A549 (cell line): ENCODE measurements around the gene PPP5C. TPM values are rescaled to one million over a fixed set of nuclear protein-coding genes. Genes with fewer than 3 reads are reported as not detected.

ENCODE experiments used
- ATAC-seq, 2 experiments: fragments of 200-7000 bp in 1 of 2; fragments of >200 bp in 1 of 2; cut with Nextera tagmentation in 1 of 2; cut with Tn5 transposase in 1 of 2; 3 replicates each; pipeline versions ENCODE4 v1.8.0 to v1.9.1; 2018 to 2020; ENCODE audit warnings: mild to moderate bottlenecking in 1 of 2, moderate library complexity in 1 of 2
- CTCF ChIA-PET: fragments of 300-600 bp; sonication (Branson Sonifier 250); formaldehyde crosslinking; extraction: SDS; loops from one replicate; lab custom pipeline; 2021; ENCODE audit warnings: antibody characterized with exemption, inconsistent platforms; lab: Yijun Ruan, JAX
- POLR2A ChIA-PET: fragments of 350-600 bp; formaldehyde crosslinking; extraction: SDS; loops from one replicate; lab custom pipeline; 2021; ENCODE audit warnings: antibody characterized with exemption, inconsistent platforms; lab: Yijun Ruan, JAX
- DNase-seq, 2 experiments: peaks; one replicate each; pipeline versions ENCODE4 v3.0.0 to v3.0.0-alpha.2; 2011 to 2016; ENCODE audit warnings: low read depth in 1 of 2, low spot score in 1 of 2
- FAIRE-seq: peaks from 2 replicates; lab custom pipeline; 2011; peaks lifted over from hg19 to GRCh38; lab: Jason Lieb, UNC
- H3K27ac ChIP-seq, 2 experiments: fragments of >200 bp; sonication (Bioruptor Twin); formaldehyde crosslinking; 3 replicates each; pipeline ENCODE4 v1.5.1; 2016 to 2017
- H3K4me1 ChIP-seq: fragments of >200 bp; sonication (Bioruptor Twin); formaldehyde crosslinking; 3 replicates; pipeline ENCODE4 v1.6.1; 2016
- H3K4me2 ChIP-seq: fragments of >200 bp; sonication (Bioruptor Twin); formaldehyde crosslinking; 3 replicates; pipeline ENCODE4 v1.6.1; 2016
- H3K4me3 ChIP-seq: fragments of >200 bp; sonication (Bioruptor Twin); formaldehyde crosslinking; 3 replicates; pipeline ENCODE4 v1.5.1; 2016
- H3K9me3 ChIP-seq: fragments of >200 bp; sonication (Bioruptor Twin); formaldehyde crosslinking; 3 replicates; pipeline ENCODE4 v1.6.1; 2016
- BCL3 ChIP-seq: fragments of >200 bp; sonication (Bioruptor Twin); formaldehyde crosslinking; IDR thresholded peaks from 3 replicates; pipeline ENCODE4 v1.6.1; 2016
- CTCF ChIP-seq: fragments of >200 bp; sonication (Bioruptor Twin); formaldehyde crosslinking; IDR thresholded peaks from 3 replicates; pipeline ENCODE4 v1.5.1; 2016
- E2F6 ChIP-seq: IDR thresholded peaks from 2 replicates; pipeline ENCODE4 v1.6.1; 2012; ENCODE audit warnings: low read depth, borderline replicate concordance
- EHMT2 ChIP-seq: fragments of 200-600 bp; sonication (generic); IDR thresholded peaks from 2 replicates; pipeline ENCODE4 v1.6.1; 2016; ENCODE audit warnings: antibody characterized with exemption, low read depth, mild to moderate bottlenecking, moderate library complexity
- EP300 ChIP-seq, 2 experiments: fragments of >200 bp; sonication (Bioruptor Twin); formaldehyde crosslinking; IDR thresholded peaks; 2 replicates in 1 of 2; 3 replicates in 1 of 2; pipeline ENCODE4 v1.6.1; 2016 to 2017
- ESRRA ChIP-seq: fragments of 150-350 bp; IDR thresholded peaks from 2 replicates; pipeline ENCODE4 v1.6.1; 2014; ENCODE audit warnings: mild to moderate bottlenecking, low read length, borderline replicate concordance
- FOSB ChIP-seq: fragments of 250-450 bp; sonication (Bioruptor Pico); IDR thresholded peaks from 2 replicates; pipeline ENCODE4 v1.5.0; 2020; ENCODE audit warnings: mild to moderate bottlenecking, moderate library complexity
- FOSL2 ChIP-seq, 2 experiments: fragments of 450-650 bp in 1 of 2; fragments of >200 bp in 1 of 2; sonication (Bioruptor Twin) in 1 of 2; formaldehyde crosslinking; IDR thresholded peaks; 2 replicates each; pipeline versions ENCODE4 v1.5.0 to v1.6.1; 2016 to 2020; ENCODE audit warnings: mild to moderate bottlenecking in 1 of 2, moderate library complexity in 1 of 2
- GATA3 ChIP-seq: IDR thresholded peaks from 2 replicates; pipeline ENCODE4 v1.6.1; 2012; ENCODE audit warnings: borderline replicate concordance
- HDAC2 ChIP-seq: fragments of 200-600 bp; sonication (generic); IDR thresholded peaks from 2 replicates; pipeline ENCODE4 v1.6.1; 2016
- HES2 ChIP-seq: fragments of >200 bp; sonication (Bioruptor Twin); formaldehyde crosslinking; IDR thresholded peaks from 2 replicates; pipeline ENCODE4 v1.6.1; 2016
- HEYL ChIP-seq: fragments of 250-450 bp; sonication (Bioruptor Pico); IDR thresholded peaks from 2 replicates; pipeline ENCODE4 v1.8.0; 2021; ENCODE audit warnings: mild to moderate bottlenecking, moderate library complexity
- HOXB5 ChIP-seq: fragments of 250-450 bp; sonication (Bioruptor Pico); IDR thresholded peaks from 2 replicates; pipeline ENCODE4 v1.5.0; 2020; ENCODE audit warnings: mild to moderate bottlenecking, moderate library complexity
- JUN ChIP-seq, 2 experiments: fragments of >200 bp; sonication (Bioruptor Twin); formaldehyde crosslinking; IDR thresholded peaks; 2 replicates in 1 of 2; 3 replicates in 1 of 2; pipeline ENCODE4 v1.6.1; 2016 to 2017
- JUNB ChIP-seq: fragments of >200 bp; sonication (Bioruptor Twin); formaldehyde crosslinking; IDR thresholded peaks from 2 replicates; pipeline ENCODE4 v1.6.1; 2016
- MAFK ChIP-seq: fragments of 450-650 bp; IDR thresholded peaks from 2 replicates; pipeline ENCODE4 v1.6.1; 2014; ENCODE audit not compliant: partially characterized antibody
- MAX ChIP-seq: IDR thresholded peaks from 2 replicates; pipeline ENCODE4 v1.6.1; 2012
- MYC ChIP-seq: IDR thresholded peaks from 2 replicates; pipeline ENCODE4 v1.6.1; 2012; ENCODE audit warnings: mild to moderate bottlenecking, inconsistent platforms, low read length, improper control_type of control experiment, borderline replicate concordance
- NFE2L2 ChIP-seq: fragments of 150-350 bp; conservative IDR thresholded peaks from 2 replicates; pipeline ENCODE4 v1.6.1; 2014; ENCODE audit warnings: low read length
- PBX3 ChIP-seq: IDR thresholded peaks from 2 replicates; pipeline ENCODE4 v1.6.1; 2012
- POLR2A ChIP-seq: IDR thresholded peaks from 2 replicates; pipeline ENCODE4 v1.6.1; 2012; ENCODE audit warnings: mild to moderate bottlenecking, low read length
- RCOR1 ChIP-seq: fragments of 150-350 bp; IDR thresholded peaks from 2 replicates; pipeline ENCODE4 v1.6.1; 2014; ENCODE audit warnings: antibody characterized with exemption, low read length, low read depth
- RFX5 ChIP-seq: fragments of 450-650 bp; IDR thresholded peaks from 2 replicates; pipeline ENCODE4 v1.7.1; 2014; ENCODE audit warnings: antibody characterized with exemption, mild to moderate bottlenecking, moderate library complexity
- RNF2 ChIP-seq: fragments of 200-600 bp; sonication (generic); IDR thresholded peaks from 2 replicates; pipeline ENCODE4 v1.6.1; 2016; ENCODE audit warnings: low read depth, mild to moderate bottlenecking, antibody characterized with exemption, moderate library complexity, borderline replicate concordance
- SREBF2 ChIP-seq: fragments of 450-650 bp; IDR thresholded peaks from 2 replicates; pipeline ENCODE4 v1.6.1; 2014; ENCODE audit warnings: mild to moderate bottlenecking, moderate library complexity
- TP53 ChIP-seq: fragments of 250-450 bp; sonication (Bioruptor Pico); IDR thresholded peaks from 2 replicates; pipeline ENCODE4 v1.5.0; 2021; ENCODE audit warnings: mild to moderate bottlenecking, moderate library complexity
- USF2 ChIP-seq: fragments of 450-650 bp; IDR thresholded peaks from 2 replicates; pipeline ENCODE4 v1.6.1; 2014; ENCODE audit warnings: antibody characterized with exemption
- ZC3H11A ChIP-seq: fragments of 450-650 bp; IDR thresholded peaks from 2 replicates; pipeline ENCODE4 v1.6.1; 2014; ENCODE audit warnings: antibody characterized with exemption, mild to moderate bottlenecking
- ZSCAN20 ChIP-seq: fragments of 250-450 bp; sonication (Bioruptor Pico); IDR thresholded peaks from 2 replicates; pipeline ENCODE4 v1.8.0; 2022; ENCODE audit warnings: mild to moderate bottlenecking, moderate library complexity
- WGBS: methylation state at CpG from one replicate; pipeline ENCODE4 v1.1.6; 2017; ENCODE audit errors: missing lambda C conversion rate; 5-methylcytosine and 5-hydroxymethylcytosine counted together
- polyA plus RNA-seq, 4 experiments: library from polyadenylated mRNA; depleted of rRNA in 3 of 4; stranded (reverse); fragments of >200 nt; fragmentation: RNase III in 1 of 4; extraction: RNeasy Plus Mini Kit Qiagen cat#74134 plus additional on column Dnase treatment in 1 of 4; gene quantifications; 2 replicates in 3 of 4; 3 replicates in 1 of 4; pipeline ENCODE4 v1.2.3, GENCODE V29; 2011 to 2017

The PPP5C gene
- polyA plus RNA-seq, 2 of the 4 experiments (the other 2 are of a cell fraction): 94.2 to 107 TPM

- DNase-seq (peak; percentile 88 to 93), FAIRE-seq (peak; percentile 98), ATAC-seq (peak; percentile 80 to 87)
- H3K4me2 ChIP-seq: peak overlapping the region; percentile 96
- H3K4me1 ChIP-seq: peaks cover 49% of the 10 kb centered on the region
- WGBS: 2% methylated on average over 15 of the region's 17 CpGs
- peak overlapping the region; percentile 90 to 94 for H3K27ac ChIP-seq
- peak overlapping the region; percentile 21; the same call in 2 of the 3 replicates for H3K4me3 ChIP-seq
- TF ChIP-seq FOSL2 (IDR thresholded peaks at IDR 0.05) (no peak), FOSL2 (CRISPR knock-in tag; IDR thresholded peaks at IDR 0.05) (peak; percentile 26), MAFK (peak; percentile 28), HDAC2 (no peak), TP53 (no peak), NFE2L2 (peak; percentile 54), HOXB5 (no peak), SREBF2 (no peak), E2F6 (0 out of 2 replicates have a peak, but pooled peaks have one; percentile 28), BCL3 (no peak), PBX3 (peak; percentile 42), RCOR1 (no peak), JUN (IDR thresholded peaks at IDR 0.05) (peak in 1 of 2 experiments; percentile 59; a peak in 2 of 5 replicates), RNF2 (no peak), FOSB (CRISPR knock-in tag) (no peak), EHMT2 (no peak), HES2 (no peak), ZSCAN20 (no peak), ZC3H11A (no peak), USF2 (peak; percentile 56; the same call in 1 of the 2 replicates), GATA3 (peak; percentile 50), MYC (peak; percentile 95), POLR2A (peak; percentile 21), ESRRA (no peak), EP300 (IDR thresholded peaks at IDR 0.05) (peak in 1 of 2 experiments; percentile 6; a peak in 1 of 5 replicates), JUNB (no peak), RFX5 (no peak), MAX (peak; percentile 93), CTCF (peak; percentile 19; the same call in 1 of the 3 replicates), HEYL (CRISPR knock-in tag) (no peak)
- H3K9me3 ChIP-seq: no peaks in the 10 kb centered on the region
- CTCF ChIA-PET: interaction anchor here (0.6 to 30.8 kb wide), 21 partner anchors 9 to 295 kb away, joined by 3 to 501 read pairs (median 4); partner anchors contain the start of genes HIF3A and PPP5C
- POLR2A ChIA-PET: interaction anchor here (0.5 to 1.6 kb wide), 6 partner anchors 12 to 304 kb away, joined by 3 to 9 read pairs (median 5); partner anchors contain the start of gene PPP5C
These were observed 26.8 kb downstream of the PPP5C start for GRCh38 chr19:46373491-46374359.
